T-helper 22 cell (primary cell): ENCODE results near the gene DNMT3A.
"Not testable (repeated sequence)": the region's sequence is repeated elsewhere in the genome, so short reads cannot be mapped to it uniquely, and the experiment has no call there.

Experiments used
- DNase-seq: peaks from one replicate; pipeline ENCODE4 v3.0.0-alpha.2; 2020; ENCODE audit warnings: low read depth

Gene DNMT3A

DNA sequence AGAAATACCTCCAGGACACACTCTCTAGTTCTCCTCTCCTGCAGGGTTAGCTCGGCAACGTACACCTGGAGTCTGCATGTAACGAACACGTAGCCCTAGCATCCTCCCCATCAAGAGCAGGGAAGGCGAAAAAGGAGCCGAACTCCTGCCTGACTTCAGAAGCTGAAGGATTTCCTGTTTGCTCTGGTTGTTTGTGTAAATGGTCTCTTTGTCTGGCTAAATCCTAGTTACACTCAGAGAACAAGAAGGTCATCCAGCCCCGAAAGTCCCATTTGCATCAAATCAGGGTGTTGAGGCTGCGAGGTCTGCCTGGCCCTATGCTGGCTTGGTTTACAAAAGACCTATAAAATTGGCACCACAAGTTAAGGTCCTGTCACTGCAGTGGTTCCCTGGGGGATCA is 107.0 kb downstream of the DNMT3A start:
- no peak for DNase-seq

DNA sequence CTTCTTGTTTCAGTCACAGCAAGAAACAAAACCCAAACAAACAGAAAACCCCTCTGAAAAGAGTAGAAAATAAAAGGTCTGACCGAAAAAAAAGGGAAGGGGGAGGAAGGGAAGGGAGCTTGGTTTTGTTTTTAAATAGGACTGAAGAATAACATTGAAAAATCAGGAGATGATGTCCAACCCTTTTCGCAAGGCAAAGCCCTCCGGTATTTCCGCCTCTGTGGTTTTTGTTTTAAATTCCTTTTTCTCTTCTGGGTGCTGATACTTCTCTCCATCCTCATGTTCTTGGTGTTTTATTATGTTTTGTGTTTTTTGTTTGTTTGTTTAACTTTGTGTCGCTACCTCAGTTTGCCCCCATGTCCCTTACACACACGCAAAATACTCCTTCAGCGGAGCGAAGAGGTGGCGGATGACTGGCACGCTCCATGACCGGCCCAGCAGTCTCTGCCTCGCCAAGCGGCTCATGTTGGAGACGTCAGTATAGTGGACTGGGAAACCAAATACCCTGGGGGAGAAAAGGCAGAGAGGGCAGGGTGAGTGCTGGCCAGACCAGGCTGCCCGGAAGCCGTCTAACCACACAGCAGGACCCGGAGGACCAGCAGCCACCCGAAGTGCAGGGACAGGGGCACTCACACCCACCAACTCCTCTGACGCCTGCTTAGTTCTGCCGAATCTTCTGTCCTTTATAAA is 107.7 kb downstream of the DNMT3A start:
- no peak for DNase-seq

DNA sequence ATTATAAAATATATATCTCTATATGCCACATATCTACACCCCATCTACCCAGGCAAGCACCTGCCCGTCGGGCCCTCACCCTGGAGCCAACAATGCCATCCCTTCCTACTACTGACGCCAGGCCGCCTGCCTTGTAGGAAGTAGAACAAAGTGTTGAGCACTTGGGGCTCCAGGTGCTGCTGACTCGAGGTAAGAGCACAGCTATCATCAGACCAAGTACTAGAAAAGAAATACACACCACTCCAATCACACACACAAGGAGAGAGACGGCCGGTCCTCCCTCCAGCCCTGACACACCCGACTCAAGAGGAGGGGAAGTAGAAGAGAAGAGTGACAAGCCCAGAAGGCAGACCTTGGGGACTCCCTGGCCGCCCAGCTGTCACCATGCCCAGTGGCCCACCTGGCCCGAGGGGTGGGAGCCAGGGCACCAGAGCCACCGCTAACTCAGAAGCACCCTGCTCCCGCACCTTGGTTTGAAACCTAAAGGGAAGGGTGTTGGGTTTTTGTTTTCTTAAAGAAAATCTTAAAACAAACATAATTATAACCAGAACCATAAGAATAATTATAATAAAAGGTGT is 109.4 kb downstream of the DNMT3A start:
- DNase-seq = no peak

DNA sequence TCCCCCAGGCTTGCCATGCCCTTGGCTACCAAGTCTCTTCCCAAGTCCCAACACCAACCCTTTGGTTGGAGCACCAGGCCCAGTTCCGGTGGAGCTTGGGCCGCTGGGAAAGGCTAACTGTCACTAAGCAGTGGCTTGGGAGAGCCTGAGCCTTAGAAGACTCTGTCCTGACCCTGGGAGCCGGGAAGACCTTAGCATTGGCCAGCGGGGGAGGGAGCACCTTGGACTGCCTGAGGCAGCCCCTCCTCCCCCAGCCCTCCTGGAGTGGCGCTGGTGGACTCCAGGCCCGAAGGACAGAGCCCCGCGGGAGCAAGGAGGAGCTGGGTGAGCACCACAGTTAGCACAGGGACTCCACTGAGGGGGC is 110.8 kb downstream of the DNMT3A start:
- no peak for DNase-seq

DNA sequence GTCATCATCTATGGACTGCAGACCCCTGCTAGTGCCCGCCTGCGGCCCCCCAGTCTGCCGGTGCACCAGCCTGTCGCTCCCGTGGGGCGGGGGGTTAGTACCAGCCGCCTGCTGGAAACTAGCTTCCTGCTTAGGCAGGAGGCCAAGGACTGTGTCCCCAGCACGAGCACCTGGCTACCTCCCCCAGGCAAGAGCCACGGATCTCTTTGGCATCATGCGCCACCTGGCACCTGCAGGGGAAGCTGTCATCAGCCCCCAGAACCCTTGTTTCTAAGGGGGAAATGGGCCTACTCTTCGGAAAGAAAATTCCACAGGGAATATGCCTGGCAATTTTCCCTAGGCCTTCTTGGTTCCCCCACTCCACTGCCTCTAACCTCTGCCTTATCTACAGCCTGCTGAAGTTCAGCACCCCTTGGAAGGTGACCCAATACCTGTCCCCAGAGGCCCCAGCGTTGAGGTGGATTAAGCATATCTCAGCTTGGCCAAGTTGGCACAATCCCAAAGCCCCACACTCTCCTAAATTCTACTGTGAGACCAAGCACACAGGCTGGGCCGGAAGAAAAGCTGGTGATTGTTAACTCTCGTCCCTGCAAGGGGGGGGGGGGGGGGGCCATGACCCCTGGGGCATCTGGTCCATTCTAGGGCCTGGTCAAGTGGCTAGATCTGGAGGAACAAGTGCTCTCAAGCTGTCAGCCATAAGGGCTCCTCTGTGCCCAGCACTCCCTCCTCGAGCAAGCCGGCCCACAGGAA is 111.4 kb downstream of the DNMT3A start:
- no peak for DNase-seq

DNA sequence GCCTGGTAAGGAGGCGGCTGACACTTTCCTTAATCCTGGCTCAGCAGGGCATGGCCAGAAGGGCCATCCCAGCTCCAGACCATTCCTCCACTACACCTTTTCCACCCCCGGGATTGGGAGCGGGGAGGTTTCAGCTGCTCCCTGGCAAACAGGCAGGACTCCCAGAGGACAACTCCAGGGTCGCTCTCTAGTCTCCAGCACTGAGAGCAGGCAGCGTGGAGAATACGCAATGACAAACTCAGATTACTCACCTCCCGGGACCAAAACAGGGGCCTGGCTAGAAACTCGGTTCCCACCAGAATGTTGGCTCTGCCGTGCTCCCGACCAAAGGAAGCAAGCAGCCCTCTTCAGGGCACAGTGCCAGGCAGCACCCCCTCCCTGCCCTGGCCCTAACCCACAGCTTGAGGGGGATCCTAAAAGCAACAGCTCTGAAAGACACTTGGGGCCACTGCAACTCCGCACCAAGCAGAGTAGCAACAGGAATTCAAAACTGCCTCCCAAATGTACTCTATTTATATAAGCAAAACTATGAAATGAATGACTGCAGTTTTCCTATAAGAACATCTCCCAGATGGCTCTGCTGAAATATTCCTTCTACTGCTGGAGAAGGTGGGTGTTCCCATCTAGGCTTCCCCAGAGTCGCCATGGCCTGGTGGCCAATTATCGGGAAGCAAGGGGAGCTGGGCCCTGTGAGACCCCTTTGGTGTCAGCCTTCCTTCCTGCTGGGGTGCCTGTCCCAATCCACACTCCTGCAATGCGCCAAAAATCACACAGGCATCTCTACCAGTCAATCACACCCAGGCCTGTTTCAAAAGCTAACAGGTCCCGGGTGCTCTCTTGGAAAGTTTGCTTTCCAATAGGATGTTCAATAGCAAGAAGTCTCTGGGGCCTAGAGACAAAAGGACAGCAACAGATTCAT is 112.2 kb downstream of the DNMT3A start:
- DNase-seq = no peak

DNA sequence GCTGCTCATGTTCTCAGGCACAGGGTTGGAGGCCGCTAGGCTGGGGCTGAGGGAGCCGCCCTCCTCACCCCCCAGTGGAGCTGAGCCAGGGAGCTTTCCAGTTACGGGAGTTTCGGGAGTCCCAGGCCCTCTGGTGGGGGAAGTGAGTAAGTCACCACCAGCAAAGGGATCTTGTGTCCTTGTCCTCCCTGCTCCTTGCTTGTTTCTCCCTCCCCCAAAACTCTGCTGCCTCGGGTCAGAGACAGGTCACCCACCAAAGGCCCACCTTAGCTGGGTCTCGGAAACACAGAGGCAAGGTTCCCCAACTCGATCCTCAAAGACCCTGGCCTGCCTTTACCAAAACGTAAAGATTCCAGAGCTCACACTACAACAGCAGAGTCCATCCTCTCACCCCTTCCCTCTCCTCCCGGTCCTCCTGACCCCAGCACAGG is 112.9 kb downstream of the DNMT3A start:
- DNase-seq = no peak

DNA sequence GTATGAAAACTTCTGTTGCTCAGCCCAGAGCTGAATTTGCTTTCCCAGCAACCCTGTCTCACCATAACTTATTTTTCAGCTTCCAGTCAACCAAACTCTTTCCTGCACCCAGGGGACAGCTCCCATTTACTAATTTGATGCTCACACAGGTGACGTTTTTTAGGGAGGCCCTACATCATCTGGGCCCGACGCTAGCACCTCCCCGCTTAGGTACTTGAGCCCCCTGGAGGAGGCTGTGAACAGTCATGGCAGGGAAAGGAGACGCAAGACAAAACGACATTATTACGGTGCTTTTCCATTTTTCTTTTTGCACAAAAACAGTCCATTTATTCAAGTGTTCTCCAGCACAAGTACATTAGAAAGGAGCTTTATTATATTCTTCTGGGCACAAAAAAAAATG is 114.1 kb downstream of the DNMT3A start:
- DNase-seq = no peak

DNA sequence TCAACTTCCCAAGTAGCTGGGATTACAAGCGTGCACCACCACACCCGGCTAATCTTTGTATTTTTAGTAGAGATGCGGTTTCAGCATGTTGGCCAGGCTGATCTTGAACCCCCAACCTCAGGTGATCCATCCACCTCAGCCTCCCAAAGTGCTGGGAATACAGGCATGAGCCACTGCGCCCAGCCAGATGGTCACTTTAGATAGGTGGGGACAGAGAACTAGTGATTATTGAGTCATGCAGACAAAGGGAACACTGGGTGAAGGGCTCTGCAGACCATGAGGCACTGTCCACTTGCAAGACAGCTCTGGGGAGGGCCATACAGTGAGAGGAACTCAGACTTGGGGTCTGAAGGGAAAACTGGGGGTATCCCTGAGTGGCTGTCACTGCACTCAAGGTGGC is 114.9 kb downstream of the DNMT3A start:
- no peak for DNase-seq

DNA sequence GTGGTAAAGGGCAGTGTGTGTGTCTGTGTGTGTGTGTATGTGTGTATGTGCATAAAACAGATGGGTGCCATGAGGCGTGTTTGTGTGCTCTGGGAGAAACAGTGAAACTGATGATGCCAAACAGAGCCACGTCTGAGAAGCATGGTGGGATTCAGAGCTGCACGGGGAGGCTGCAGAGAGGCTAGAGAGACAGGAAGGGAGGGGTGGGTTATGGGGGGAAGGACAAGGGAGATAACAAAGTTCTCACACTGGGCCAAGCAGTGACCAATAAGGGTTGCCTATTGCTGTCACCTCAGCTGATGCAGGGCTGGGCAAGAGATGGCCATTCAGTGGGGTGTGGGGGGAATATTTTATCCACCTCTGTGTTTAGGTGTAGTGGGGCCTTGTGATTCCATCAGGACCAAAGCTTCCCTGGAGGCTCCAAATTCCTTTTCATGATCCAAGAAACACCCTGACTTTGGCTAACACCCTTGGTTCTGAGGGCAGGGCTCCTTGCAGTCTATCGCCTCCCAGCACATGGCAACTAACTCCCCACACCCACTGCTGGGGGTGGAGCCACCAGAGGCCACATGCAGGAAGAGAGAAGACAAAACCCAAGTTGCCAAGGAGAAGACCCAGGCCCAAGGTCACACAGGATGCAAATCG is 119.1 kb downstream of the DNMT3A start:
- DNase-seq = no peak

DNA sequence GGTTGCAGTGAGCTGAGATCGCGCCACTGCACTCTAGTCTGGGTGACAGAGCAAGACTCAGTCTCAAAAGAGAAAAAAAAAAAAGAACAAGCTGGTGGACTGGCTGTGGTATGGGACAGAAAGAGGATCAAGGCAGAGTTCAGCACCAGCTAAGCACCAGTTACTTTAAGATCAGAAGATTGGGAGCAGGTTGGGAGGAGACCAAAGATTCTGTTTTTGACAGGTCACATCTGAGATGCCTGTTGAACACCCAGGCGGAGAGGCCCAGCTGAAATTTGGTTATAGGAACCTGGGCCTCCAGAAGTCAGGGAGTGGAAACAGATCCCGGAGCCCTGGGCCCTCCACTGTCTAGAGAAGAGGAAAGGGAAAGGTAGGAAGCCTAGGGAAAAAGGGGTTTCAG is 120.1 kb downstream of the DNMT3A start:
- DNase-seq = no peak

DNA sequence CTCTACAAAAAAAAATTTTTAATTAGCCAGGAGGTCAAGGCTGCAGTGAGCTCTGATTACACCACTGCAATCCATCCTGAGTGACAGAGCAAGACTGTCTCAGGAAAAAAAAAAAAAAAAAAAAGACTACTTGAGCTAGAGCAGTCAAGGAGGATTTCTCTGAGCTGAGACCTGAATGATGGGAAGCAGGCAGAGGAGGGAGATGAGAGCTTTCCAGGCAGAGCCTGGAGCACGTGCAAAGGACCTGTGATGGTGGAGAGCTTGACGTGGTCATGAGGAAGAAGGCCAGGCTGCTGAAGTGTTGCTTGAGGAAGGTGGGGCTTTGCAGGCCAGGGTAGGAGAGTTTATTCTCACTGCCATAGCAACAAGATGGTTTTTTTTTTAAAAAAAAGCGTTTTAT is 121.4 kb downstream of the DNMT3A start:
- no peak for DNase-seq

DNA sequence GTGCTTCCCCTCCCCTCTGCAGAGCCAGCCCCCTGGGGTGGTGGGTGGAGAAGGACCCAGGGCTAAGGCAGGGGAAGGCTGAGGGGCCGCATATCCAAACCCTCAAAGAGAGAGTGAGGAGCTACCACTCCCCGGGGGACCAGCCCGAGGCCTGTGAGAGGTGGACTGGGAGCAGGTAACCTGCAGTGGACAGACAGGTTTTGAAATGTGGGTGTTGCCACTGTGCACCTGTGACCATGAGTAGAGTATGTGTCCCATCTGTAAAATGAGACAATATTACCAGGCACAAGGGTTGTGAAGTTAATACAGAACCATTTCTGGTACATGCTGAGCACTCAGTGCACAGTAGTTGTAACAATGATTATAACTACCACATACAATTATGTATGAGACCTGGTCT is 122.1 kb downstream of the DNMT3A start:
- no peak for DNase-seq

DNA sequence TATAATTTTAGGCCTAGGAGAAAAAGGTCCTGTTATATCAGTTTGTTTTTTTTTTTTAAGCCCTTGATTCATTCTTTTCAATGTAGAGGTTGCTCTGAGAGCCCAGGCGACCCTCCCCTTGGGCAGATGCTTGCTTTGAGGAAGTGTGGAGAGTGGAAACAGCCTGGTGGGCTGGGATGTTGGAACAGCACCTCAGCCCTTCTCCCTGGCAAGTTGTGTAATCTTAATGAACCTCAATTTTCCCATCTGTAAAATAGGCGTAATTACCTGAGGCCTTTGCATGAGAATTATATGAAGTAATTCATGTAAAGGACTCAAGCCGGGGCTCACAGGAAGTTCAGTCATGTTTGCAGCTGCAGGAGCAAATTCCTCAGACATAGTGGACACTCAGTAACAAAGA is 123.6 kb downstream of the DNMT3A start:
- DNase-seq = no peak

DNA sequence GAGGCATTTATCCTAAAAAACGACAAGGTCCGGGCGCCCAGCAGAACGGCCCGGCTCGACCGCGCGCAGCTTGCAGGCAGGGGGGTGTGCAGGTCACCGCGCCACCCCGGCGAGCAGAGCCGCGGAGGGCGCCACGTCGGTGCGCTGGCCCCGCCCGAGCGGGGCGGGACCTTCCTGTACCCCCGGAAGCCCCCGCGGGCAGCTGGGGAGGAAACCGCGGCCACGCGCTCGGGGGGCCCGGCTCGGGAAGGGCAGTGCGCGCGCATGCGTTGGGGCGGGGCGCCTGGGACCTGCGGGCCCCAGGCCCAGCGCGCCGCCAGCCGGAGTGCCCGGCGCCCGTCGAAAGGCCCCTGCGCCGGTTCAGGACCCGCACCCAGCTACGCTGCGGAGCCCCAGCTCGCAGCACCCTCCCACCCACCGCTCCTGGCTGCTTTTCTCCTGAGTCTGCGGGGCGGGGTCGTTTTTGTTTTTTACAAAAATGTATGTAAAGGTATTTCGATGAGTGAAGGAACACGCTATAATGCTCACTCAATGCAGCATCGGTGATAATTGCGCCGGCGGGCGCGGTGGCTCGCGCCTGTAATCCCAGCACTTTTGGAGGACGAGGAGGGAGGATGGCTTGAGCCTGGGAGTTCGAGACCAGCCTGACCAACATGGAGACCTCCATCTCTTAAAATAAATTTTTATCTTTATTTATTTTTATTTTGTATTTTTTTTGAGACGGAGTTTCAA is 125.6 kb downstream of the DNMT3A start:
- peak; percentile 69 for DNase-seq

DNA sequence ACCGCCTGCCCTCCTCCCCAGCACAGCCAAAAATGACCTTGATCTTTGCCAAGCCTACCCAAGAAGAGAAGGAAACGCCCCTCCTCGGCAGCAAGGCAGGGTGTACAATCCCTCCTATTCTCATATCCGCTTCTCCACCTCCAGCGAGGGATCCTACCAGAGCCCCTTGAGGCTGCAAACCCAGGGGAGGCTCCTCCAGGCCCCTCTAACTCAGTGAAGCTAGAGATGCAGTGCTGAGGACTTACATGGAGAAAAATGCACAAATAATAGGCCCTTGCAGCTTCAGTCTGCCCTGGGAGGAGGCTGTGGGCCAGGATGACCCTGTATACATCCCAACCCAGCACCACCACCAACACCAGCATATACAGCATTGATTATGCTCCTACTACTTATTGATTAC is 126.5 kb downstream of the DNMT3A start:
- no peak for DNase-seq

DNA sequence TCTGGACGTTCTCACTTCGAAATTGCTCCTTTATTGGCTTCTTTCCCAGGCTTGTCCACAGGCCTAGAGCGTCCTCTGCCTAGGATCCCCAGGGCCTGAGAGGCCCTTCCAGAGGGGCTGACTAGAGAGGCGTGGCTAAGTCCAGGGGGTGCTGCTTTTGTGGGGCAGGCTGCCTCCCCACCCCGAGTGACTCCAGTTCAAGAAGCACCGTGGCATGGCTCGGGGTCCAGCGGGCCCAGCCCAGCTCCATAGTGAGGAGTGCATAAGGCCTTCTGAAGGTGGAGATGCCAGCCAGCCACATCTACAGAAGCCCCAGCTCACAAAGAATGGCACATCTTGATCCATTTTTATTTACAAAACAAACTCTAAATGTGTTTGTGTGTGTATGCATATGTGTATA is 128.5 kb downstream of the DNMT3A start:
- DNase-seq = no peak

DNA sequence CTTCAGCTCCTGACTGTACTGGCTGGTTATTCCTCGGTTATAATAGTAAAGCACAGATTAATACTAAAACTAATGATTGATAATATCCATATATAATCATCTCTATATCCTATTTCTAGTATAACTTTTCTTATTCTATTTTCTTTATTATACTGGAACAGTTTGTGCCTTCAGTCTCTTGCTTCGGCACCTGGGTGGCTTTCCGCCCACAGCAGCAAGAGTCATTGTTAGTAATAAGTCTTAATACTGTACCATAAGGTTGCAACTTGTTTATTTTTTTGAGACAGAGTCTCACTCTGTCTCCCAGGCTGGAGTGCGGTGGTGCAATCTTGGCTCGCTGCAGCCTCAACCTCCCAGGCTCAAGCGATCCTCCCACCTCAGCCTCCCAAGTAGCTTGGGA is 130.8 kb downstream of the DNMT3A start:
- DNase-seq = not testable (repeated sequence)

DNA sequence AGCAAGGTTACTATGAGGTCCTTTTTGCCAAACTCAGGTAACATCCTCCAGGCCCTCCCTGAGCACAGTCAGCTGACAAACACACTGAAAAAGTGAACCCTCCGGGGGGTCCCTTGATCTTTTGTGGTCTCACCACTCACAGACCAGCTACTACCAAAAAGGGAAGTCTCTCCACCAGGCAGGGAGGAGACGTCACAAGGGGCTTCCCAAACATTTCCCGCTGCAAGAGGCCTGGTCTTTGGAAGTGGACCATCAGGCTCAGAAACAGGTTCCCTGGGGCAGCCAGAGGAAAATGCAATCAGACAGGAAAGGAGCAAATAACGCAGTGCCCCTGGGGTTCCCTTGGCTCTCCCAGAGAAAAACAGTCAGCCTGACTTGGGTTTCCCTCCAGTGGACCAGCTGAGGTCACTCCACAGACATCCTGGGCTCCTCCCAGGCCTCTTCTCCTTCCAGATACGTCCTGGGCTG is 134.6 kb downstream of the DNMT3A start:
- no peak for DNase-seq

DNA sequence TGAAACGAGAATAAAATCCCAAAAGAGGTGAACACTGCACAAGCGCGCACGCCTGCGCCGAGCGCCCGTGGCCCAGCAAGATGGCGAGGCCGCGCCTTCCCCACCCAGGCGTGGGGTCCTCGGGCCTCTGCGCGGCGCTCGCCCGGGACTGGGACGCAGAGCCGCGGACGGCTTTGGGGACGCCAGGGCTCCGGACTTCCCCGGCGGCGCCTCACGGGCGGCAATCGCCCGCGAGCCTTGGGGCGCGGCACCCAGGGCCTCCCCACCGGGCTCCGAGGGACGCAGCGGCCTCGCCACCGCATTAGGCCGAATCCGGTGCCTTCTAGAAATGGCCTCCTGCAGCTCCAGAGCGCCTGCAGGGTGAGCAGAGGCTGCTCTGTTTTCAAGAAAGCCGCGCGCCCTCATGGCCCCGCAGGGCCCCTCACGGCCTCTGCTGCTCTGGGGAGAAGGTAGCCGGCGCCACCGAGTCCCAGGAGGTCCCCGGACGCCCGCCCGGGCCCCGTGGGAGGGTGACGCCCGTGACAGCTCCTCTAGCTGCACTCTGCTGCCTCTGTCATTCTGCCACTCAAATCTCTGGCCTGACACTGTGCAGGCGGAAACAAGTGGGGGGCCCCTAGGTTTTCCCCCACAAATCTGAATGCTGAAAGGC is 137.4 kb downstream of the DNMT3A start:
- no peak for DNase-seq

DNA sequence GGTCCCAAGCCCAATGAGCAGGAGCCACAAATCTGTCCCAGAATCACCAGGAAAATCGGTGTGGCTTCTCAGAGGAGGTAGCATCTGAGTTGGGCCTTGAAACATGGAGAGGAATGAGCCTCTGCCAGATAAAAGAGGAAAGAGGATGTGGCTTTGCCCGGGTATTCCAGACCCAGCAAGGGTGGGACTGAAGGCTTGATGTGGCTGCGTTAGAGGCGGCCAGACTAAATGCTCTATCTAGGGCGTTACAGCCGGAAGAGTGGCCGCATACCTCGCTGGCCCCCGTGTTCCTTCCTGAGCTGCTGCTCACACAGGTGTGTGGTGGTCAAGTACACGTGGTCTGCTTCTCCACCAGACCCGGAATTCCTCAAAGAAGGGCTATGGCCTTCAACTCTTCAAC is 139.4 kb downstream of the DNMT3A start:
- no peak for DNase-seq
